Mesothelial cell of epicardium (in vitro differentiated cells): Measurements from ENCODE around the gene PGAM4. TPM values are rescaled to one million over a fixed set of nuclear protein-coding genes. Genes with fewer than 3 reads are reported as not detected.

ENCODE experiments used
- DNase-seq, 2 experiments: peaks; one replicate each; pipeline ENCODE4 v3.0.0; 2021; ENCODE audit warnings: low spot score in 2 of 2; ENCODE audit not compliant: unreplicated experiment in 2 of 2
- H3K27ac Mint-ChIP-seq: 2 replicates; pipeline ENCODE4 v1.8.0; 2021; ENCODE audit warnings: mixed read lengths
- H3K27me3 Mint-ChIP-seq: 2 replicates; pipeline ENCODE4 v1.8.0; 2021; ENCODE audit warnings: low read depth, mixed read lengths
- H3K36me3 Mint-ChIP-seq: 2 replicates; pipeline ENCODE4 v1.8.0; 2021; ENCODE audit warnings: mixed read lengths
- H3K4me1 Mint-ChIP-seq: 2 replicates; pipeline ENCODE4 v1.8.0; 2021; ENCODE audit warnings: mixed read lengths
- H3K4me3 Mint-ChIP-seq: 2 replicates; pipeline ENCODE4 v1.8.0; 2021; ENCODE audit warnings: mild to moderate bottlenecking, moderate library complexity, mixed read lengths
- H3K9me3 Mint-ChIP-seq: 2 replicates; pipeline ENCODE4 v1.8.0; 2021; ENCODE audit warnings: mixed read lengths
- CTCF ChIP-seq: fragments of 200-600 bp; sonication (generic); IDR thresholded peaks from one replicate; pipeline ENCODE4 v1.5.0; 2021; ENCODE audit warnings: antibody characterized with exemption; ENCODE audit not compliant: unreplicated experiment
- total RNA-seq: library from RNA; stranded (reverse); gene quantifications from 3 replicates; pipeline ENCODE4 v1.2.1, GENCODE V29; 2021

PGAM4 gene
- total RNA-seq, 1 donor from 2014 or later = not detected

DNA sequence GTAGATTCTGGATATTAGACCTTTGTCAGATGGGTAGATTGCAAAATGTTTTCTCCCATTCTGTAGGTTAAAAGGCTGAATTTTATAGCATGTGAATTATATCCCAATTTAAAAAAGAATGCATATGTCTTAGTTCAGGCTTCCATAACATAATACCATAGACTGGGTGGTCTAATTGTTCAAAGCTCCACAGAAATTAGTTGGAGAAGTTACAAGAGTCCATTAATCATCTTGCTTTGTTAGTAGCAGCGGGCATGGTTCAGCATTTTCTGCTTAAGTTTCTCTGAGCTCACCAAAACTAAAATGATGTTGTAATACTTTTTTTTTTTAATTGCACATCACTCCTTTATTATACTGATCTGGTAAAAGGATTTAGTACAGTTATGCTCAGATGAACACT, 1.8 kb downstream of the PGAM4 start:
- TF ChIP-seq CTCF = no peak
- Mint-ChIP-seq H3K4me1 (no peaks in the 10 kb centered on the region), H3K9me3 (peaks cover 26% of the 10 kb centered on the region), H3K36me3 (peaks cover 15% of the 10 kb centered on the region), H3K27ac (no peak overlapping the region), H3K4me3 (no peak overlapping the region), H3K27me3 (no peaks in the 10 kb centered on the region)
- no peak for DNase-seq

GRCh38 chrX:77966361-77966760, 3.1 kb downstream of the PGAM4 start:
- Mint-ChIP-seq H3K4me3 (no peak overlapping the region), H3K9me3 (peaks cover 26% of the 10 kb centered on the region), H3K36me3 (peaks cover 15% of the 10 kb centered on the region), H3K27ac (no peak overlapping the region), H3K4me1 (no peaks in the 10 kb centered on the region), H3K27me3 (no peaks in the 10 kb centered on the region)
- TF ChIP-seq CTCF = no peak
- no peak for DNase-seq

- H3K4me1 Mint-ChIP-seq = no peaks in the 10 kb centered on the region
Measured at GRCh38 chrX:77962068-77962902, 7.2 kb downstream of the PGAM4 start.

GRCh38 chrX:77961063-77961462, 8.4 kb downstream of the PGAM4 start:
- Mint-ChIP-seq H3K4me3 (no peak overlapping the region), H3K4me1 (no peaks in the 10 kb centered on the region), H3K27me3 (no peaks in the 10 kb centered on the region), H3K27ac (no peak overlapping the region), H3K36me3 (peaks cover 14% of the 10 kb centered on the region), H3K9me3 (peaks cover 51% of the 10 kb centered on the region)
- DNase-seq = no peak
- TF ChIP-seq CTCF = no peak

More at GRCh38 chrX:77962068-77962902, 7.2 kb downstream of the PGAM4 start:
- Mint-ChIP-seq H3K27me3 (no peaks in the 10 kb centered on the region), H3K4me3 (no peak overlapping the region), H3K9me3 (peaks cover 51% of the 10 kb centered on the region), H3K36me3 (peaks cover 19% of the 10 kb centered on the region), H3K27ac (no peak overlapping the region)
- DNase-seq = no peak
- no peak for TF ChIP-seq CTCF

GRCh38 chrX:77960567-77960966, 8.9 kb downstream of the PGAM4 start:
- no peaks in the 10 kb centered on the region for H3K27me3 Mint-ChIP-seq
- H3K4me1 Mint-ChIP-seq = no peaks in the 10 kb centered on the region
- H3K4me3 Mint-ChIP-seq = no peak overlapping the region
- peaks cover 49% of the 10 kb centered on the region for H3K9me3 Mint-ChIP-seq
- no peak for DNase-seq
- TF ChIP-seq CTCF = no peak
- no peak overlapping the region for H3K27ac Mint-ChIP-seq
- peaks cover 9% of the 10 kb centered on the region for H3K36me3 Mint-ChIP-seq
